CD4-positive, alpha-beta T cell (primary cell): ENCODE measurements around the gene COX17. TPM values are rescaled to one million over a fixed set of nuclear protein-coding genes. Genes with fewer than 3 reads are reported as not detected.

ENCODE experiments used
- ATAC-seq: fragments of 200-7000 bp; cut with Tn5 transposase; one replicate; pipeline ENCODE4 v1.10.0; 2022; ENCODE audit warnings: mild to moderate bottlenecking; ENCODE audit not compliant: poor library complexity
- CTCF ChIA-PET: fragments of 350-600 bp; sonication (Branson Sonifier 250); formaldehyde crosslinking; loops from one replicate; lab custom pipeline; 2021; ENCODE audit warnings: antibody characterized with exemption, inconsistent platforms; lab: Charles Lee
- POLR2A ChIA-PET: fragments of 350-600 bp; sonication (Branson Sonifier 250); formaldehyde crosslinking; loops from one replicate; lab custom pipeline; 2021; ENCODE audit warnings: antibody characterized with exemption, inconsistent platforms; lab: Charles Lee
- DNase-seq, 14 experiments: peaks; one replicate each; pipeline ENCODE4 v3.0.0-alpha.2; 2013 to 2020; ENCODE audit warnings: mixed read lengths in 2 of 14
- H3K27ac ChIP-seq, 2 donors: one replicate each; pipeline versions ENCODE4 v1.5.1 to v1.7.0; 2013; ENCODE audit warnings: low read length in 2 of 2, low read depth in 1 of 2, mild to moderate bottlenecking in 1 of 2
- H3K27me3 ChIP-seq, 2 experiments: 1 replicate in 1 of 2; 2 replicates in 1 of 2; pipeline versions ENCODE4 v1.6.1 to v1.7.0; 2013; ENCODE audit warnings: low read length in 2 of 2, control low read depth in 1 of 2, mild to moderate bottlenecking in 1 of 2, moderate library complexity in 1 of 2; ENCODE audit not compliant: insufficient read depth in 2 of 2, control insufficient read depth in 1 of 2
- H3K36me3 ChIP-seq: one replicate; pipeline ENCODE4 v1.6.1; 2013; ENCODE audit warnings: low read length, control low read depth; ENCODE audit not compliant: insufficient read depth
- H3K4me1 ChIP-seq: one replicate; pipeline ENCODE4 v1.6.1; 2013; ENCODE audit warnings: low read length, control low read depth; ENCODE audit not compliant: insufficient read depth
- H3K4me3 ChIP-seq: one replicate; pipeline ENCODE4 v1.5.1; 2013; ENCODE audit warnings: mild to moderate bottlenecking, low read length, moderate library complexity
- H3K9me3 ChIP-seq, 2 experiments: 1 replicate in 1 of 2; 2 replicates in 1 of 2; pipeline versions ENCODE4 v1.6.1 to v1.7.0; 2013; ENCODE audit warnings: low read length in 2 of 2, mild to moderate bottlenecking in 2 of 2, control low read depth in 1 of 2, moderate library complexity in 1 of 2; ENCODE audit not compliant: control insufficient read depth in 1 of 2, insufficient read depth in 1 of 2
- H3K27ac Mint-ChIP-seq: one replicate; pipeline ENCODE4 v1.8.0; 2020; ENCODE audit warnings: mixed read lengths
- H3K27me3 Mint-ChIP-seq: one replicate; pipeline ENCODE4 v1.8.0; 2021; ENCODE audit warnings: mixed read lengths
- H3K36me3 Mint-ChIP-seq: one replicate; pipeline ENCODE4 v1.8.0; 2021; ENCODE audit warnings: low read depth, mixed read lengths
- H3K4me1 Mint-ChIP-seq: one replicate; pipeline ENCODE4 v1.8.0; 2021; ENCODE audit warnings: low read depth, mixed read lengths
- H3K4me3 Mint-ChIP-seq: one replicate; pipeline ENCODE4 v1.8.0; 2020; ENCODE audit warnings: mild to moderate bottlenecking, mixed read lengths
- H3K9me3 Mint-ChIP-seq: one replicate; pipeline ENCODE4 v1.8.0; 2020; ENCODE audit warnings: mixed read lengths
- intact Hi-C, 2 experiments: fragments of 100-400 bp; cut with DNase I in 1 of 2; cut with micrococcal nuclease in 1 of 2; formaldehyde crosslinking; loops; one replicate each; pipeline versions ENCODE4 v1.15.1 to v1.9.0; 2023 to 2025; cut with DNase I, micrococcal nuclease
- total RNA-seq, 174 experiments: library from RNA in 2 of 174; stranded (reverse) in 2 of 174; gene quantifications; one replicate each; pipeline ENCODE4 v1.2.3 and lab custom pipeline; 2021 to 2026
- TF ChIP-seq, protein P1 (sequence below): fragments of 200-600 bp; IDR thresholded peaks from one replicate; pipeline ENCODE4 v1.8.0; 2022; ENCODE audit warnings: antibody characterized with exemption, mild to moderate bottlenecking

COX17 gene
- total RNA-seq, 2 experiments from 2014 or later: 24.6 to 26.3 TPM

DNA sequence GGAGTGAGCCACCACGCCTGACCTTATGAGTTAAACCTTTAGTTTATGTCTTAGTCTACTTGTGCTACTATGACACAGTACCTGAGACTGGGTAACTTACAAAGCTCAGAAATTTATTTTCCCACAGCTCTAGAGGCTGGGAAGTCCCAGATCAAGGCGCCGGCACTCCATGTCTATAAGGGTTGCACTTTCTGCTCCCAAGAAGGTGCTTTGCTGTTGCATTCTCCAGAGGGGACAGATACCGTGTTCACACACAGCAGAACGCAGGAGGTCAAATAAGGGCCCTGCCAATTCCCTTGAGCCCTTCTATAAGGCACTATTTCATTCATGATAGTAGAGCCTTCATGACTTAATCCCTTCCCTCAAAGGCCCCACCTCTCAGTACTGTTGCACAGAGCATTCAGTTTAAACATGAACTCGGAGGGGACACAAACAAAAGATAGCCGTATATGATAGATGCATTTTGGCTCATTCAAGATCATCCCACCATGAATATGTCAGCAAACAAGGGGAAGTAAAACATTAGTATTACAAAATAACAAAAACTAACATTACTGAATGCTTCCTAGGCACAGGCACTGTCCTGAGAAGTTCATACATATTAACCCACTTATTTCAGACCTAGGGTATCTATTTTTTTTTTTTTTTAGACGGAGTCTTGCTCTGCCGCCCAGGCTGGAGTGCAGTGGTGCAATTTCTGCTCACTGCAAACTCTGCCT lies 53.0 kb downstream of the COX17 start:
- H3K4me3 ChIP-seq: no peak overlapping the region
- ChIA-PET POLR2A (no interaction called here), CTCF (no interaction called here)
- no peak for DNase-seq
- TF ChIP-seq, protein P1, sequence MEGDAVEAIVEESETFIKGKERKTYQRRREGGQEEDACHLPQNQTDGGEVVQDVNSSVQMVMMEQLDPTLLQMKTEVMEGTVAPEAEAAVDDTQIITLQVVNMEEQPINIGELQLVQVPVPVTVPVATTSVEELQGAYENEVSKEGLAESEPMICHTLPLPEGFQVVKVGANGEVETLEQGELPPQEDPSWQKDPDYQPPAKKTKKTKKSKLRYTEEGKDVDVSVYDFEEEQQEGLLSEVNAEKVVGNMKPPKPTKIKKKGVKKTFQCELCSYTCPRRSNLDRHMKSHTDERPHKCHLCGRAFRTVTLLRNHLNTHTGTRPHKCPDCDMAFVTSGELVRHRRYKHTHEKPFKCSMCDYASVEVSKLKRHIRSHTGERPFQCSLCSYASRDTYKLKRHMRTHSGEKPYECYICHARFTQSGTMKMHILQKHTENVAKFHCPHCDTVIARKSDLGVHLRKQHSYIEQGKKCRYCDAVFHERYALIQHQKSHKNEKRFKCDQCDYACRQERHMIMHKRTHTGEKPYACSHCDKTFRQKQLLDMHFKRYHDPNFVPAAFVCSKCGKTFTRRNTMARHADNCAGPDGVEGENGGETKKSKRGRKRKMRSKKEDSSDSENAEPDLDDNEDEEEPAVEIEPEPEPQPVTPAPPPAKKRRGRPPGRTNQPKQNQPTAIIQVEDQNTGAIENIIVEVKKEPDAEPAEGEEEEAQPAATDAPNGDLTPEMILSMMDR: no peak
- peaks cover 31% of the 10 kb centered on the region for H3K4me1 ChIP-seq
- Mint-ChIP-seq H3K27me3 (peaks cover 24% of the 10 kb centered on the region), H3K4me1 (no peaks in the 10 kb centered on the region), H3K4me3 (no peak overlapping the region), H3K27ac (no peak overlapping the region), H3K36me3 (no peaks in the 10 kb centered on the region), H3K9me3 (no peaks in the 10 kb centered on the region)
- no peak overlapping the region for H3K27ac ChIP-seq
- peaks cover 0 to 3% of the 10 kb centered on the region in 2 experiments for H3K9me3 ChIP-seq
- no peak for ATAC-seq
- H3K36me3 ChIP-seq: no peaks in the 10 kb centered on the region
- H3K27me3 ChIP-seq: no peaks in the 10 kb centered on the region
- intact Hi-C loops: no loop called here

DNA sequence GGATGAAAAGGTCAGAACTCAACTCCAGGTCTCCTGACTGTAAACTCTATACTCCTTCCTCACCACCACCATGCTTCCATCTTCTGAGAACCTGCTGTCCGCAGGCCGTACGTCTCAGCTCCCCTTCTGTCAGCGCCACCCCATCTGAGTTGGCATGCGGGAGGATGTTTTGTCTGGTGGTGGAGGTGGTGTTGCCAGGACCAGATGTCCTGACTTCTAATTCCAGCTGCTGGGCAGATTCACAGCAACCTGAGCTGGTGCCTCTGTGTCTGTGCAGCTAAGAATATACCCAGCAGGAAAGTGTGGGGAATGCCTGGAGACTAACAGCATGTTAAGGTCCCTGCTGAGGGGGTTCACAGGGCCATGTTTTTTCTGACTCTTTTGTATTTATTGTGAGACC lies 56.3 kb downstream of the COX17 start:
- CTCF ChIA-PET: no interaction called here
- no peaks in the 10 kb centered on the region for H3K9me3 ChIP-seq
- H3K36me3 Mint-ChIP-seq: no peaks in the 10 kb centered on the region
- H3K36me3 ChIP-seq: no peaks in the 10 kb centered on the region
- H3K27ac ChIP-seq: no peak overlapping the region
- TF ChIP-seq, protein P1: no peak
- peaks cover 12% of the 10 kb centered on the region for H3K27me3 Mint-ChIP-seq
- POLR2A ChIA-PET: no interaction called here
- H3K4me3 Mint-ChIP-seq: no peak overlapping the region
- H3K4me1 ChIP-seq: peaks cover under 1% of the 10 kb centered on the region
- H3K27ac Mint-ChIP-seq: no peak overlapping the region
- H3K27me3 ChIP-seq: no peaks in the 10 kb centered on the region
- H3K9me3 Mint-ChIP-seq: no peaks in the 10 kb centered on the region
- intact Hi-C loops: no loop called here
- no peak overlapping the region for H3K4me3 ChIP-seq
- ATAC-seq: no peak
- H3K4me1 Mint-ChIP-seq: no peaks in the 10 kb centered on the region
- DNase-seq: no peak

Other genes starting within 250 kb of the COX17 start
- 10 to 100 TPM; 54.1 to 58.0 TPM for gene TMEM39A, start 213.8 kb downstream of the COX17 start, total RNA-seq
- gene POGLUT1, start 208.4 kb downstream of the COX17 start, total RNA-seq: 10 to 100 TPM; 14.3 to 14.4 TPM
- 10 to 100 TPM; 14.4 to 18.3 TPM for gene TIMMDC1, start 178.9 kb downstream of the COX17 start, total RNA-seq
- gene CD80, start 117.8 kb downstream of the COX17 start, total RNA-seq: under 1 TPM; 0.17 to 0.41 TPM
- gene ADPRH, start 97.9 kb downstream of the COX17 start, total RNA-seq: under 1 TPM; 0.36 TPM
- gene PLA1A, start 79.5 kb downstream of the COX17 start, total RNA-seq: not detected
- gene POPDC2, start 16.8 kb downstream of the COX17 start, total RNA-seq: 1 to 10 TPM; 2.6 to 3.5 TPM
- not detected for gene CFAP91, start 25.6 kb upstream of the COX17 start, total RNA-seq
- under 1 TPM in 1 of 2 experiments, not detected in 1; 0.25 TPM for gene NR1I2, start 104.7 kb upstream of the COX17 start, total RNA-seq